ENCODE measurements around the gene SHTN1.

GRCh38 chr10:116926426-116926825 is 78.6 kb downstream of the SHTN1 start:
- TF ChIP-seq, protein P1, sequence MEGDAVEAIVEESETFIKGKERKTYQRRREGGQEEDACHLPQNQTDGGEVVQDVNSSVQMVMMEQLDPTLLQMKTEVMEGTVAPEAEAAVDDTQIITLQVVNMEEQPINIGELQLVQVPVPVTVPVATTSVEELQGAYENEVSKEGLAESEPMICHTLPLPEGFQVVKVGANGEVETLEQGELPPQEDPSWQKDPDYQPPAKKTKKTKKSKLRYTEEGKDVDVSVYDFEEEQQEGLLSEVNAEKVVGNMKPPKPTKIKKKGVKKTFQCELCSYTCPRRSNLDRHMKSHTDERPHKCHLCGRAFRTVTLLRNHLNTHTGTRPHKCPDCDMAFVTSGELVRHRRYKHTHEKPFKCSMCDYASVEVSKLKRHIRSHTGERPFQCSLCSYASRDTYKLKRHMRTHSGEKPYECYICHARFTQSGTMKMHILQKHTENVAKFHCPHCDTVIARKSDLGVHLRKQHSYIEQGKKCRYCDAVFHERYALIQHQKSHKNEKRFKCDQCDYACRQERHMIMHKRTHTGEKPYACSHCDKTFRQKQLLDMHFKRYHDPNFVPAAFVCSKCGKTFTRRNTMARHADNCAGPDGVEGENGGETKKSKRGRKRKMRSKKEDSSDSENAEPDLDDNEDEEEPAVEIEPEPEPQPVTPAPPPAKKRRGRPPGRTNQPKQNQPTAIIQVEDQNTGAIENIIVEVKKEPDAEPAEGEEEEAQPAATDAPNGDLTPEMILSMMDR (conservative IDR thresholded peaks at IDR 0.05 in 1 of 2, IDR thresholded peaks at IDR 0.05 in 1 of 2; ENCODE audit: extremely low read depth in 1 of 2, insufficient read depth in 1 of 2, low read depth in 1 of 2, low read length in 2 of 2) = no peak
- TF ChIP-seq EZH2 (IDR thresholded peaks at IDR 0.05; ENCODE audit: borderline replicate concordance, low read length) = no peak

All from mammary epithelial cell (primary cell).